Endothelial cell of umbilical vein (primary cell): Measurements from ENCODE around the gene DZIP3. TPM values are rescaled to one million over a fixed set of nuclear protein-coding genes. Genes with fewer than 3 reads are reported as not detected.

Experiments
- BruUV-seq: library from RNA; stranded (reverse); fragments of 400-500 nt; replicated peaks from 2 replicates; lab custom pipeline; 2021; lab: Mats Ljungman, UMichigan
- CTCF ChIA-PET: fragments of 300-600, 350-600 bp; sonication (Branson Sonifier 250); formaldehyde crosslinking; loops from one replicate; lab custom pipeline; 2021; ENCODE audit warnings: antibody characterized with exemption, inconsistent platforms; lab: Charles Lee
- POLR2A ChIA-PET: fragments of 300-600, 350-600 bp; sonication (Branson Sonifier 250); formaldehyde crosslinking; loops from one replicate; lab custom pipeline; 2021; ENCODE audit warnings: antibody characterized with exemption, inconsistent platforms; lab: Charles Lee
- DNase-seq: peaks from one replicate; pipeline ENCODE4 v3.0.0-alpha.2; 2011; ENCODE audit warnings: low read depth, low spot score
- FAIRE-seq: peaks from 2 replicates; lab custom pipeline; 2011; peaks lifted over from hg19 to GRCh38; lab: Jason Lieb, UNC
- H2AFZ ChIP-seq: 2 replicates; pipeline ENCODE4 v1.6.0; 2012; ENCODE audit warnings: low read depth, low read length, control low read depth, inconsistent platforms
- H3K27ac ChIP-seq: 2 replicates; pipeline ENCODE4 v1.5.1; 2011; ENCODE audit warnings: low read depth, mild to moderate bottlenecking, control low read depth, low read length, moderate library complexity; ENCODE audit not compliant: insufficient read depth
- H3K27me3 ChIP-seq, 2 experiments: 2 replicates each; pipeline versions ENCODE4 v1.6.0 to v1.6.1; 2011; ENCODE audit warnings: low read length in 2 of 2, mixed read lengths in 1 of 2; ENCODE audit not compliant: control insufficient read depth in 2 of 2, insufficient read depth in 2 of 2
- H3K36me3 ChIP-seq, 2 experiments: 2 replicates in 1 of 2; 3 replicates in 1 of 2; pipeline ENCODE4 v1.5.1; 2011; ENCODE audit warnings: low read length in 2 of 2, mild to moderate bottlenecking in 1 of 2, moderate library complexity in 1 of 2; ENCODE audit not compliant: control insufficient read depth in 2 of 2, insufficient read depth in 2 of 2; ENCODE audit errors: extremely low read depth in 1 of 2
- H3K4me1 ChIP-seq: 3 replicates; pipeline ENCODE4 v1.5.1; 2011; ENCODE audit warnings: mild to moderate bottlenecking, low read length; ENCODE audit not compliant: control insufficient read depth, insufficient read depth; ENCODE audit errors: extremely low read depth
- H3K4me2 ChIP-seq: 2 replicates; pipeline ENCODE4 v1.6.1; 2011; ENCODE audit warnings: low read length, control low read depth, mixed read lengths; ENCODE audit not compliant: insufficient read depth
- H3K4me3 ChIP-seq, 3 experiments: fragments of 200-600 bp in 1 of 3; sonication (generic), shearing (Covaris generic) in 1 of 3; replicated peaks in 1 of 3; 2 replicates each; pipeline ENCODE4 v1.5.1; 2011 to 2016; ENCODE audit warnings: control low read depth in 3 of 3, low read length in 3 of 3, mild to moderate bottlenecking in 2 of 3, inconsistent platforms in 1 of 3, low read depth in 1 of 3, moderate library complexity in 1 of 3; ENCODE audit not compliant: insufficient read depth in 1 of 3
- H3K79me2 ChIP-seq: 2 replicates; pipeline ENCODE4 v1.6.0; 2012; ENCODE audit warnings: low read length, inconsistent platforms; ENCODE audit not compliant: control insufficient read depth, insufficient read depth
- H3K9ac ChIP-seq: replicated peaks from 2 replicates; pipeline ENCODE3; 2011; ENCODE audit warnings: low read length, control low read depth; ENCODE audit not compliant: insufficient read depth; ENCODE audit errors: extremely low read depth
- H3K9me1 ChIP-seq: replicated peaks from 3 replicates; pipeline ENCODE4 v1.6.0; 2011; ENCODE audit warnings: mild to moderate bottlenecking, low read length; ENCODE audit not compliant: control insufficient read depth, insufficient read depth; ENCODE audit errors: extremely low read depth
- H3K9me3 ChIP-seq: replicated peaks from 2 replicates; pipeline ENCODE4 v1.5.1; 2012; ENCODE audit warnings: low read length, inconsistent platforms; ENCODE audit not compliant: control insufficient read depth, insufficient read depth
- H4K20me1 ChIP-seq: replicated peaks from 2 replicates; pipeline ENCODE3; 2011; ENCODE audit warnings: mild to moderate bottlenecking, low read length; ENCODE audit not compliant: control insufficient read depth, insufficient read depth; ENCODE audit errors: extremely low read depth
- CTCF ChIP-seq, 2 donors: IDR thresholded peaks; 1 replicate in 1 of 2; 2 replicates in 1 of 2; pipeline ENCODE4 v1.5.1; 2011; ENCODE audit warnings: low read length in 2 of 2, mild to moderate bottlenecking in 2 of 2, moderate library complexity in 2 of 2, control low read depth in 1 of 2, inconsistent platforms in 1 of 2, low read depth in 1 of 2; ENCODE audit not compliant: insufficient read depth in 1 of 2; ENCODE audit errors: extremely low read depth in 1 of 2
- EZH2 ChIP-seq: IDR thresholded peaks from 2 replicates; pipeline ENCODE4 v1.6.1; 2012; ENCODE audit warnings: borderline replicate concordance, low read depth, mild to moderate bottlenecking, moderate library complexity, low read length, inconsistent platforms; ENCODE audit not compliant: severe bottlenecking
- FOS ChIP-seq: IDR thresholded peaks from 2 replicates; pipeline ENCODE4 v1.6.1; 2011; ENCODE audit warnings: mild to moderate bottlenecking, low read length, moderate library complexity, borderline replicate concordance; ENCODE audit not compliant: insufficient read depth
- GATA2 ChIP-seq: IDR thresholded peaks from 2 replicates; pipeline ENCODE4 v1.7.0; 2011; ENCODE audit warnings: low read depth, mild to moderate bottlenecking, moderate library complexity, mixed read lengths, low read length; ENCODE audit not compliant: insufficient read length, insufficient read depth
- JUN ChIP-seq: IDR thresholded peaks from 2 replicates; pipeline ENCODE4 v1.6.1; 2011; ENCODE audit warnings: borderline replicate concordance, low read depth; ENCODE audit not compliant: insufficient read length, insufficient read depth
- MAX ChIP-seq: IDR thresholded peaks from 2 replicates; pipeline ENCODE4 v1.6.1; 2011; ENCODE audit not compliant: insufficient read depth, insufficient read length
- MYC ChIP-seq: IDR thresholded peaks from one replicate; pipeline ENCODE4 v1.6.1; 2011; ENCODE audit warnings: mild to moderate bottlenecking, low read depth, low read length
- POLR2A ChIP-seq: IDR thresholded peaks from 2 replicates; pipeline ENCODE4 v1.6.1; 2012; ENCODE audit warnings: low read depth, mild to moderate bottlenecking, control low read depth, low read length
- POLR2AphosphoS5 ChIP-seq: IDR thresholded peaks from 2 replicates; pipeline ENCODE4 v1.6.1; 2012; ENCODE audit warnings: low read depth, mild to moderate bottlenecking, control low read depth, low read length, moderate library complexity; ENCODE audit not compliant: insufficient read depth
- dilution Hi-C: fragments of 300-500 bp; cut with MboI; formaldehyde crosslinking; loops from one replicate; pipeline ENCODE4 v1.15.0; 2019; ENCODE audit warnings: low sequenced_read_pairs; ENCODE audit not compliant: extremely low pct_ligation_motif_present
- intact Hi-C: fragments of 100-400 bp; cut with micrococcal nuclease; formaldehyde crosslinking; loops from one replicate; pipeline ENCODE4 v1.10.0; 2022
- polyA plus RNA-seq, 4 experiments: library from polyadenylated mRNA; depleted of rRNA in 3 of 4; stranded (reverse) in 3 of 4; unstranded in 1 of 4; fragments of >200 nt; gene quantifications; 2 replicates each; pipeline versions ENCODE4 v1.2.1 to v1.2.3, GENCODE V29; 2011 to 2012; ENCODE audit warnings: missing spikeins in 1 of 4
- total RNA-seq: library from RNA; stranded (reverse); gene quantifications from 2 replicates; pipeline ENCODE4 v1.2.3, GENCODE V29; 2021

DZIP3 gene
- total and polyA plus RNA-seq, 2 donors (not counting 3 experiments of a cell fraction or from before 2014, with no cell fraction given), result 1.9 to 6.5 TPM

GRCh38 chr3:108719178-108719806 lies 129.8 kb downstream of the DZIP3 start:
- peak overlapping the region; percentile 51 for H3K4me2 ChIP-seq
- BruUV-seq, result no TSS peak
- no peak overlapping the region for H3K27ac ChIP-seq
- no peak overlapping the region for H3K4me3 ChIP-seq
- intact Hi-C loops (no loop called here), dilution Hi-C loops (no loop called here)
- H4K20me1 ChIP-seq, result no peaks in the 10 kb centered on the region
- H3K79me2 ChIP-seq, result no peaks in the 10 kb centered on the region
- POLR2A ChIA-PET, result no interaction called here
- TF ChIP-seq POLR2A, result no peak
- TF ChIP-seq POLR2AphosphoS5, result no peak
- peak; percentile 82 for TF ChIP-seq GATA2
- peak; percentile 8 for FAIRE-seq
- H3K9ac ChIP-seq, result no peak overlapping the region
- no peaks in the 10 kb centered on the region for H3K36me3 ChIP-seq
- H3K4me1 ChIP-seq, result peaks cover 9% of the 10 kb centered on the region
- H3K9me3 ChIP-seq, result no peaks in the 10 kb centered on the region
- H3K27me3 ChIP-seq, result no peaks in the 10 kb centered on the region
- peak; percentile 10 for DNase-seq
- no peak overlapping the region for H2AFZ ChIP-seq
- CTCF ChIA-PET, result interaction anchor here (2.4 kb wide), 1 partner anchor 12 kb away, joined by 11 read pairs; no protein-coding TSS in a partner anchor
- H3K9me1 ChIP-seq, result no peaks in the 10 kb centered on the region

- no peak overlapping the region for H3K4me2 ChIP-seq
- CTCF ChIA-PET, result no interaction called here
- DNase-seq (no peak), FAIRE-seq (no peak)
- no peak overlapping the region for H3K4me3 ChIP-seq
- H3K36me3 ChIP-seq, result no peaks in the 10 kb centered on the region
- no peak overlapping the region for H3K9ac ChIP-seq
- no TSS peak for BruUV-seq
- TF ChIP-seq POLR2A, result no peak
- no peak for TF ChIP-seq CTCF (IDR thresholded peaks at IDR 0.05; ENCODE audit: extremely low read depth in 1 of 2, insufficient read depth in 1 of 2, low read depth in 1 of 2, low read length in 2 of 2)
- TF ChIP-seq GATA2, result no peak
- TF ChIP-seq JUN, result no peak
- no peak for TF ChIP-seq MYC
- TF ChIP-seq EZH2, result no peak
- TF ChIP-seq POLR2AphosphoS5, result no peak
- TF ChIP-seq FOS, result no peak
- TF ChIP-seq MAX, result no peak
- no peaks in the 10 kb centered on the region for H3K27me3 ChIP-seq
- H3K27ac ChIP-seq, result no peak overlapping the region
- H3K9me1 ChIP-seq, result no peaks in the 10 kb centered on the region
- intact Hi-C loops, result no loop called here
- no peaks in the 10 kb centered on the region for H4K20me1 ChIP-seq
- no peak overlapping the region for H2AFZ ChIP-seq
- POLR2A ChIA-PET, result no interaction called here
- H3K4me1 ChIP-seq, result peaks cover 9% of the 10 kb centered on the region
- dilution Hi-C loops, result no loop called here
- H3K79me2 ChIP-seq, result no peaks in the 10 kb centered on the region
- no peaks in the 10 kb centered on the region for H3K9me3 ChIP-seq
These were observed 133.2 kb downstream of the DZIP3 start for GRCh38 chr3:108722724-108723123.
